Gastrocnemius medialis (tissue), 4 donors: ENCODE data around the gene NRXN2. TPM values are rescaled to one million over a fixed set of nuclear protein-coding genes. Genes with fewer than 3 reads are reported as not detected.

Experiments used
- ATAC-seq, 2 donors: fragments of 150-250 bp; one replicate each; pipeline ENCODE4 v1.9.1; 2016
- DNase-seq, 2 donors: peaks; one replicate each; pipeline ENCODE4 v3.0.0-alpha.2; 2019
- H3K27ac ChIP-seq, 4 donors: fragments of 200-600 bp; sonication (generic); 1 replicate in 1 of 4; 2 replicates in 3 of 4; pipeline ENCODE4 v1.5.1; 2016 to 2018; ENCODE audit warnings: mild to moderate bottlenecking in 2 of 4, moderate library complexity in 1 of 4
- H3K27me3 ChIP-seq, 3 donors: fragments of 200-600 bp; sonication (generic) in 2 of 3; 1 replicate in 1 of 3; 2 replicates in 2 of 3; pipeline versions ENCODE4 v1.5.1 to v1.6.0; 2016 to 2019; ENCODE audit warnings: mild to moderate bottlenecking in 1 of 3, moderate library complexity in 1 of 3
- H3K36me3 ChIP-seq, 2 donors: fragments of 200-600 bp; sonication (generic) in 1 of 2; one replicate each; pipeline ENCODE4 v1.5.1; 2017 to 2018
- H3K4me1 ChIP-seq, 2 donors: fragments of 200-600 bp; sonication (generic) in 1 of 2; one replicate each; pipeline ENCODE4 v1.5.1; 2016 to 2017; ENCODE audit warnings: mild to moderate bottlenecking in 2 of 2
- H3K4me3 ChIP-seq, 4 donors: fragments of 200-600 bp; sonication (generic) in 3 of 4; 1 replicate in 1 of 4; 2 replicates in 3 of 4; pipeline ENCODE4 v1.5.1; 2016 to 2019; ENCODE audit warnings: mild to moderate bottlenecking in 2 of 4
- H3K9me3 ChIP-seq, 3 donors: fragments of 200-600 bp; sonication (generic) in 2 of 3; 1 replicate in 1 of 3; 2 replicates in 2 of 3; pipeline ENCODE4 v1.5.1; 2016 to 2019
- CTCF ChIP-seq, 5 experiments: fragments of 450-650 bp in 3 of 5; fragments of 200-600 bp in 2 of 5; sonication (generic) in 2 of 5; IDR thresholded peaks in 4 of 5; conservative IDR thresholded peaks in 1 of 5; 1 replicate in 4 of 5; 2 replicates in 1 of 5; pipeline ENCODE4 v1.5.1; 2016 to 2019; ENCODE audit warnings: antibody characterized with exemption in 5 of 5, mild to moderate bottlenecking in 3 of 5, moderate library complexity in 3 of 5
- POLR2A ChIP-seq, 2 donors: fragments of 450-650 bp; IDR thresholded peaks; one replicate each; pipeline ENCODE4 v1.6.1; 2017; ENCODE audit warnings: antibody characterized with exemption in 2 of 2, mild to moderate bottlenecking in 2 of 2, moderate library complexity in 2 of 2
- in situ Hi-C, 4 donors: fragments of 200-750 bp; cut with MboI; loops; one replicate each; pipeline versions ENCODE4 v1.15.0 to v1.8.0; 2017; ENCODE audit warnings: low sequenced_read_pairs in 4 of 4
- intact Hi-C: fragments of 100-400 bp; cut with DNase I; formaldehyde crosslinking; loops from one replicate; pipeline ENCODE4 v1.15.1; 2023; ENCODE audit warnings: low total_unique reads
- total RNA-seq, 4 donors: library from RNA; depleted of rRNA; stranded (reverse); fragments of >200 nt; gene quantifications; one replicate each; pipeline versions ENCODE4 v1.1.0 to v1.2.3, GENCODE V29; 2016

The NRXN2 gene
- total RNA-seq, 4 donors from 2014 or later = 0.15 to 6.2 (median 1.8) TPM

DNA sequence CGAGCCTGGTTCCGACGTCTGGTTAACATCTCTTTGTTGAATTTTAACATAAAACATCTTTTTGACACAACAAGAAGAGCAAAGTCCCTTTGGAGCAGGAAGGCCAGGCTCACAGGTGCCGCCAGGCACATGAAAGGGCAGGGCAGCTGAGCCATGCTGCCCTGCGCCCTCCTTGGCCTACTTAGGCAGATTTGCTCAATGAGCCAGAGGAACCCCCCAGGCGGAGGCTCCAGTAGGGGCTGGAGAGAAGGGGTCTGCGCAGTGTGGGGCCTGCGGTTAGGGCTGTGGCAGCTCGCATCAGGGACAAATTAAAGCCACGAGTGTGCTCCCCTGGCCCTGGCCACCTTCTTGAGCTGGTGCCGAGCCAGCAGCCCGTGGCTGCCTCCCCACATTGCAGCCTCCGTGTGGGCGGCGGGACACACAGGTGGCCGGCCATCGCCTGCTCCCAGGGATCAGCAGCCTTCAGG, 141.9 kb downstream of the NRXN2 start:
- H3K36me3 ChIP-seq = no peaks in the 10 kb centered on the region
- DNase-seq = no peak
- in situ Hi-C loops = no loop called here
- no peak overlapping the region for H3K27ac ChIP-seq
- H3K4me3 ChIP-seq = no peak overlapping the region
- peaks cover 0 to 3% (median 0%) of the 10 kb centered on the region in 3 donors for H3K27me3 ChIP-seq
- peaks cover 0 to 6% of the 10 kb centered on the region in 2 donors for H3K4me1 ChIP-seq
- no peaks in the 10 kb centered on the region for H3K9me3 ChIP-seq
- ATAC-seq = no peak
- TF ChIP-seq POLR2A (IDR thresholded peaks at IDR 0.05) (no peak), CTCF (IDR thresholded peaks at IDR 0.05 in 4 of 5, conservative IDR thresholded peaks at IDR 0.05 in 1 of 5) (no peak)
- intact Hi-C loops = no loop called here

- ATAC-seq = no peak
- DNase-seq = no peak
- in situ Hi-C loops (no loop called here), intact Hi-C loops (no loop called here)
- Histone ChIP-seq H3K4me1 (peaks cover 0 to 6% of the 10 kb centered on the region in 2 donors), H3K4me3 (no peak overlapping the region), H3K36me3 (no peaks in the 10 kb centered on the region), H3K27me3 (peaks cover 0 to 3% (median 0%) of the 10 kb centered on the region in 3 donors), H3K27ac (no peak overlapping the region), H3K9me3 (no peaks in the 10 kb centered on the region)
- no peak for TF ChIP-seq POLR2A (IDR thresholded peaks at IDR 0.05)
- TF ChIP-seq CTCF (IDR thresholded peaks at IDR 0.05 in 4 of 5, conservative IDR thresholded peaks at IDR 0.05 in 1 of 5) = no peak
Measured at GRCh38 chr11:64580412-64580811, 142.6 kb downstream of the NRXN2 start.

DNA sequence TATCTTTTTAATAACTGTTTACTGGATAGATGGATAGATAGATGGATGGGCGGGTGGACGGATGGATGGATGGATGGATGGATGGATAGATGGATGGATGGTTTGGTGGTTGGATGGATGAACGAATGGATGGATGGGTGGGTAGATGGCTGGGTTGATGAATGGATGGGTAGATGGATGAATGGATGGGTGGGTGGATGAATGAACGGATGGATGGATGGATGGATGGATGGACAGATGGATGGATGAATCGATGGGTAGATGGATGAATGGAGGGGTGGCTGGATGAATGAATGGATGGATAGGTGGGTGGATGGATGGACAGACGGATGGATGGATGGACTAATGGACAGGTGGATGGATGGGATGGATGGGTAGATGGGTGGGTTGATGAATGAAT, 145.8 kb downstream of the NRXN2 start:
- intact Hi-C loops = no loop called here
- no peak for DNase-seq
- H3K36me3 ChIP-seq = no peaks in the 10 kb centered on the region
- no peak overlapping the region for H3K27ac ChIP-seq
- H3K4me3 ChIP-seq = no peak overlapping the region
- H3K27me3 ChIP-seq = peaks cover 0 to 3% (median 0%) of the 10 kb centered on the region in 3 donors
- H3K9me3 ChIP-seq = no peaks in the 10 kb centered on the region
- TF ChIP-seq POLR2A (IDR thresholded peaks at IDR 0.05) (no peak), CTCF (IDR thresholded peaks at IDR 0.05 in 4 of 5, conservative IDR thresholded peaks at IDR 0.05 in 1 of 5) (no peak)
- in situ Hi-C loops = no loop called here
- no peak for ATAC-seq
- no peaks in the 10 kb centered on the region for H3K4me1 ChIP-seq

DNA sequence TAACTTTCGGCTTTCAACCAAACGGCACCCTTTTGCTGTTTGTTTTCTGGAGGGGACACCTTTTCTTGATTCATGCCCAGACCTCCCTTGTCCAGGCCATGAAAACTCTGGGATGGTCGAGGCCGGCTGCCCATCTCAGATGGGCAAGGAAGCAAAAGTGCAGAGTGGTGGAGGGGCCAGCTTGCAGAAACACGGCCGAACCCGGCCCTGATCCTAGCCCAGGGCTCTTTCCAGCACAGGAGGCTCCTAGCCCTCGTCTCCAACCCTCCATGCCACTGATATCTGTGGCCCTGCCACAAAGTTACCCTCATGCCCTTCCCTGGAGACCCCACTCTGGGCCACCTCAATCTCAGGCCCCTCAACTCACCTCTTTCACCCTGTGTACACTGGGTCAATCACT, 150.9 kb downstream of the NRXN2 start:
- in situ Hi-C loops (no loop called here), intact Hi-C loops (no loop called here)
- DNase-seq (no peak), ATAC-seq (no peak)
- Histone ChIP-seq H3K4me1 (no peaks in the 10 kb centered on the region), H3K27me3 (no peaks in the 10 kb centered on the region), H3K36me3 (no peaks in the 10 kb centered on the region), H3K27ac (no peak overlapping the region), H3K4me3 (no peak overlapping the region), H3K9me3 (no peaks in the 10 kb centered on the region)
- TF ChIP-seq POLR2A (IDR thresholded peaks at IDR 0.05) (no peak), CTCF (IDR thresholded peaks at IDR 0.05 in 4 of 5, conservative IDR thresholded peaks at IDR 0.05 in 1 of 5) (no peak)
